ENCODE results near the gene TMEM238. TPM values are rescaled to one million over a fixed set of nuclear protein-coding genes. Genes with fewer than 3 reads are reported as not detected.

The TMEM238 gene
- total RNA-seq, 2 experiments from 2014 or later = 11.3 to 12.1 TPM

GRCh38 chr19:55368701-55369563, 15.2 kb downstream of the TMEM238 start:
- ChIA-PET POLR2A (interaction anchor here (1.2 kb wide), 2 partner anchors 14 to 16 kb away, joined by 3 read pairs; partner anchors contain the start of gene TMEM238), CTCF (no interaction called here)

- CTCF ChIA-PET = no interaction called here
- POLR2A ChIA-PET = interaction anchor here (0.6 to 1.2 kb wide), 2 partner anchors 17 to 29 kb away, joined by 3 to 4 read pairs; partner anchors contain the start of gene TMEM238
Observed at GRCh38 chr19:55368106-55368505, 16.0 kb downstream of the TMEM238 start.

GRCh38 chr19:55366790-55367189, 17.3 kb downstream of the TMEM238 start:
- CTCF ChIA-PET = no interaction called here
- POLR2A ChIA-PET = no interaction called here

- POLR2A ChIA-PET = no interaction called here
- CTCF ChIA-PET = no interaction called here
Observed at GRCh38 chr19:55365964-55366363, 18.1 kb downstream of the TMEM238 start.

- POLR2A ChIA-PET = no interaction called here
- CTCF ChIA-PET = no interaction called here
Observed at GRCh38 chr19:55365245-55365644, 18.8 kb downstream of the TMEM238 start.

- ChIA-PET POLR2A (no interaction called here), CTCF (no interaction called here)
Observed at GRCh38 chr19:55362990-55363716, 20.9 kb downstream of the TMEM238 start, which contains the start of gene GARIN5B. Gene GARIN5B (minus strand): TSS chr19:55363260. CDS start chr19:55363066, 194 bp downstream.

GRCh38 chr19:55362174-55362989, 21.7 kb downstream of the TMEM238 start:
- ChIA-PET CTCF (no interaction called here), POLR2A (no interaction called here)

GRCh38 chr19:55360902-55361301, 23.2 kb downstream of the TMEM238 start:
- POLR2A ChIA-PET = no interaction called here
- CTCF ChIA-PET = interaction anchor here (0.7 kb wide), 1 partner anchor 59 kb away, joined by 3 read pairs; no protein-coding TSS in a partner anchor

- POLR2A ChIA-PET = no interaction called here
Observed at GRCh38 chr19:55358943-55359908, 24.9 kb downstream of the TMEM238 start.

GRCh38 chr19:55358493-55358892, 25.6 kb downstream of the TMEM238 start:
- POLR2A ChIA-PET = no interaction called here
- CTCF ChIA-PET = no interaction called here

More at GRCh38 chr19:55358943-55359908, 24.9 kb downstream of the TMEM238 start:
- CTCF ChIA-PET = no interaction called here

- ChIA-PET CTCF (interaction anchor here (1.1 kb wide), 1 partner anchor 16 kb away, joined by 3 read pairs; no protein-coding TSS in a partner anchor), POLR2A (interaction anchor here (0.7 kb wide), 1 partner anchor 393 kb away, joined by 5 read pairs; no protein-coding TSS in a partner anchor)
Observed at GRCh38 chr19:55355213-55355821, 28.8 kb downstream of the TMEM238 start.

- ChIA-PET CTCF (interaction anchor here (1.1 kb wide), 1 partner anchor 16 kb away, joined by 3 read pairs; no protein-coding TSS in a partner anchor), POLR2A (no interaction called here)
Observed at GRCh38 chr19:55354698-55355212, 29.3 kb downstream of the TMEM238 start, which contains the start of gene COX6B2. Gene COX6B2 (minus strand): TSS chr19:55354719. CDS start chr19:55354521, 198 bp downstream.

GRCh38 chr19:55353803-55354697, 30.0 kb downstream of the TMEM238 start:
- CTCF ChIA-PET = no interaction called here
- POLR2A ChIA-PET = no interaction called here

- POLR2A ChIA-PET = no interaction called here
- CTCF ChIA-PET = interaction anchor here (0.9 to 1.4 kb wide), 2 partner anchors 22 to 52 kb away, joined by 3 to 6 read pairs; no protein-coding TSS in a partner anchor
Observed at GRCh38 chr19:55353356-55353802, 30.7 kb downstream of the TMEM238 start.

- CTCF ChIA-PET = interaction anchor here (0.9 to 1.4 kb wide), 3 partner anchors 22 to 51 kb away, joined by 3 to 6 read pairs (median 3); partner anchors contain the start of gene TMEM238
Observed at GRCh38 chr19:55352549-55353145, 31.4 kb downstream of the TMEM238 start.

GRCh38 chr19:55352040-55352439, 32.1 kb downstream of the TMEM238 start:
- ChIA-PET CTCF (interaction anchor here (1.1 to 1.4 kb wide), 2 partner anchors 32 to 51 kb away, joined by 3 to 6 read pairs; partner anchors contain the start of gene TMEM238), POLR2A (no interaction called here)

More at GRCh38 chr19:55352549-55353145, 31.4 kb downstream of the TMEM238 start:
- POLR2A ChIA-PET = no interaction called here
